ENCODE data around the gene ZNF646.

ZNF646 gene

DNA sequence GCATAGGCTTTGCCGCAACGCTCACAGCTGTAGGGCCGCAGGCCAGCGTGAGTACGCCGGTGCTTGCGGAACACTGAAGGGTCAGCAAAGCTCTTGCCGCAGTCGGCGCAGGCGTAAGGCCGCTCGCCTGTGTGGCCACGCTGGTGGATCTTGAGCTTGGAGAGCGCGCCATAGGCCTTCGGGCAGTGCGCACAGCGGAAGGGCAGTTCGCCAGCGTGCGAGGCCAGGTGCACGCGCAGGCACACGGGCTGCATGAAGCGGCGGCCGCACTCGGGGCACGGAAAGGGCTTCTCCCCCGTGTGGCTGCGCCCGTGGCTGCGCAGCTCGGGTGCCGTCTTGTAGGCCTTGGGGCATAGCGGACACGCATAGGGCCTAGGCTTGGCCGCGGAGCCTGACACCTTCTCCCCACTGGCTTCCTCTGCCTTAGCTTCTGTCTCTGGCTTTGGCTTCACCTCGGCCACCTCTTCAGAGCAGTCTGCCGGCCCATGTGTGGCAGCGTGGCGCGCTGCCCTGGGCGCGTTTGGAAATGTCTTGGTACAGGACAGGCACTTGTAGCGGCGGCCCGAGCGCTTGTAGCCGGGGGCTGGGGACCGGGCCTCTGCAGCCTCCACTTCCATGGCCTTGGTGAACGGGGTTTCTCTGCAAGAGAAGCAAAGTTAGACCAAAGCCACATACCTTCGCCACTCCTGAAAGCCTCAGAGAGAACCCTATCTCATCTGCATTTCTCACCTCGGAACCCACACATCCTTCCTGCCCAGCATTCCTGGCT is 10.2 kb upstream of the ZNF646 start:
- no peak for FAIRE-seq

DNA sequence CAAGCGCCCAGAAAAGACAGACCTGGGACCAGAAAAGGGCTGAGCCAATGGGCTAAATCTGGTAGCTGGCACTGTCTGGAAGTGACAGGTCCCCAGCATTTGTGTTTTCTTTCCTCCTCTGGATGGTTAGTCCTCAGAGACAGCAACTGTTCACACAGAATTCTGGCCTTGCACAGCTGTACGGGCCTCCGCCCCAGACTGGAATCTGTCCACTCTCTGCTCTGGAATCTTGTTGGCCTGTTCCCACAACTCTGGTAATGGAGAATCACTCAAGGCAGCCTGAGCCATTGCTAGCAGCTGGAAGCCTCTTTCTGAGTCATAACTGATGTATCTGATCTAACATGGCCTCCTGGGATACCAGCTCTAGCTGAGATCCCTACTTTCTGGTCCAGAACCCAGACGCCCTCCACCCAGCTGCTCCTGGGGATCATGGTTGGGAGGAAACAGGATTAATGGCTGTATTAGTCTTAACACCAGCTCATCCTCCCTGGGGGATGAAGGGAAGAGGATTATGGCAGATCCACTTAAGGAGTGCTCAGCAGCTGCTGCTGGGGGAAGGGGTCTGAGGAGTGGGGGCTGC is 9.2 kb upstream of the ZNF646 start:
- no peak for FAIRE-seq

DNA sequence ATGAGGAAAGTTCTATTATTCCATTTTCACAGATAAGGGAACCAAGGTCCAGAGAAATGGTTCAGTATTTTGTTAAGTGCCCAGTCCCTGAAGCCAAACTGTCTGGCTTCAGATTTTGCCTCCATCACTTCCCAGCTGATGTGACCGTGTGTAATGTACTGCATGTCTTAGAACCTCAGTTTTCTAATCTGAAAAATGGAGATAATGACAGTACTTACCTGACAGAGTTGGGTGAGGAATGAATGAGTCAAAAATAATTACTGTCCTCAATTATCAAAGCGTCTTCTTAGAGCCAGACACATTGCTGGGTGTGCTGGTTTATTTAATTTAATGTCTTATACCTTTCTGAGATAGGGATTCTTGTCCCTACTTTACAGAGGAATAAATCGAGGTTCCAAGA is 6.9 kb upstream of the ZNF646 start:
- FAIRE-seq, result no peak

DNA sequence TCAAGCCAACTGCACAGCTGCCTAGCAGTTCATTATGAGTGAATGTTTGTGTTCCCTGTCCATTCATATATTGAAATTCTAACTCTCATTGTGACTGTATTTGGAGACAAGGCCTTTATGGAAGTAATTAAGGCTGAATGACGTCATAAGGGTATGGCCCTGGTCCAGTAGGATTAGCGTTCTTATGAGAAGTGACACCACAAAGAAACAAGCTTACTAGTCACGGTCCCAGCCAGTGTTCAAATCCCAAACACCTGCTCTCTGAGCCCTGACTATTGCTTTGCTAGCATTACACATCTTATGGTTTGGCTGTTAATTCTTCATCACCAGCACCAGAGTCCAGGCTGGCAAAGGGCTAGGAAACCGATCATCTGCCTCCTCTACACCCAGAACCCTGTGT is 2.4 kb upstream of the ZNF646 start:
- FAIRE-seq, result no peak

DNA sequence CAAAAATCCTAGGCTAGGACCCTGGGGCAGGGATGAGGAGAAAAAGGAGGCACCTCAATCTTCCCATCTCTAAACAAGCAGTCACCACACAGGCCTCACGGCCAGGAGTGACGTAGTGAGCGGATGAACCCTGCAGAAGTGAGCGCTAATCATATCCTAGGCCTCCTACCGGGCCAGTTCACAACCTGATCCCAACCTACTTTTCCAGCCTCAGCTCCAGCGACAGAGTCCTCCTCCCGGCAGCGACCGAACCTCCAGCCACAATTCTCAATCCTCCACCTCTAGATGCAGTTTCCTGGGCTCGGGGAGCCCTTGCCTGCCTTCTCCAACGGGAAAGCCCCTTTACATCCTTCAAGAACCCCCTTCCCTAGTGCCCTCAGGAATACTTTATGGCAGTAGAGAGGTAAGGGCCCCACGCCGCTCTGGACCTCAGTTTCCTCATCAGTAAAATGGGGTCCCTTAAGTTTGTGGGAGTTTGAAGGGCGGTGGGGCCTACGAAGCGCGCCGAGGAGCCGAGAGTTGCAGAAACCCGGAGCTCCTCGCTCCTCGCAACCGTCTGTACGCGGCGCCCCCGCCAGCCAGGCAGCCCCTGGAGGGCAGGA is 1.6 kb upstream of the ZNF646 start:
- FAIRE-seq, result no peak

DNA sequence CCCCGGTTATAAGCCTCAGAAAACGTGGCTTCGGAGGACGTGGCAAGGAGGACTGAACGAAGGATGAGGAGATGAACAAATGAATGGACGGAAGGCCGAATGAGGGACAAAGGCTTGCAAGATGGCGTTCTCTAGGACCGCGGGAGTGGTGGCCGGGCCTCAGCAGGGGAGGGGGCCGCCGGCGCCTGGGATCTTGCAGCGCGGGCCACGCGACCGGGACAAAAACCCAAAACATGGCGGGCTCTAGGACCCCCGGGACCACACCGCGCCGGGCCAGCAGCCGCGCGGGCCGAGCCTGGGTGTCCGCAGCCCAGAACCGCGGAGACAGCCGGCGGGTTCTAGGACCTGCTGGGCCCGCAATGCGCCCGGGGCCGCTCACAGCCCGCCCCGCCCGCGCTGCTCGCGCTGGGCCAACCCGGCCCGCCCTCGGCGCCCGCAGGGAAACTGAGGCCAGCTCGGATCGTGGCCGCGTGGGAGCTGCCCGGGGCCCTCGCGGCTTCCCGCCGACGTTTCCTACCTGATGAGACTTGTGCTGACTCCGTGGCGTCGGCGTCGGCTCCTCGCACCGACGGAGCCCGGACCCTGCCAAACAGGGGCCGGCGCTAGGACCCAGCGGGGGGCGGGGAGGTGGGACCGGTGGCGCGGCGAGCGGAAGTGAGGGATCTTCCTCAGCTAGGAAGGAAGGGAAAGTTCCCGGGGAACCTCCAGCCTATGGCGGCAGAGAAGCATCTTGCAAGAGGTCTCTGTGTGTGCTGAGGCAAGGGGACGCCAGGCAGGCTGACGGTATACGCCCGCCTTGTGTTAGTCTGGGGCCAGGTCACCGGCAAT is 866 bp upstream of the ZNF646 start:
- no peak for FAIRE-seq

DNA sequence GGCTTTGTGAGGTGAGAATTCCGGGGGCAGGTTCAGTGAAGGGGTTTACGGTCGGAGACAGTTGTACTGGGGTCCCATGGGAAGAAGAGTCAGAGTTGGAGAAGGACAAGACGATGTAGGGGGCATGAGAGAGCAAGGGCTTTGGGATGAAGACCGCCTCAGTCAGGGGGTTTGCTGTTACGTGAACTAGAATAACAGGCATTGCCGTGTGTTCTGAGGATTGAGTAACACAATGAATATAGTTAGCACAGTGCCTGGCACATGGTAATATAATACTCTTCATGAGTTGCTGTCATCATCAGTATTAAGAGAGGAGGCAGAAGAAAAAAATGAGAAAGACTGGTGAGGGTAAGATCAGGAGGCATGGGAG is 577 bp downstream of the ZNF646 start:
- no peak for FAIRE-seq

DNA sequence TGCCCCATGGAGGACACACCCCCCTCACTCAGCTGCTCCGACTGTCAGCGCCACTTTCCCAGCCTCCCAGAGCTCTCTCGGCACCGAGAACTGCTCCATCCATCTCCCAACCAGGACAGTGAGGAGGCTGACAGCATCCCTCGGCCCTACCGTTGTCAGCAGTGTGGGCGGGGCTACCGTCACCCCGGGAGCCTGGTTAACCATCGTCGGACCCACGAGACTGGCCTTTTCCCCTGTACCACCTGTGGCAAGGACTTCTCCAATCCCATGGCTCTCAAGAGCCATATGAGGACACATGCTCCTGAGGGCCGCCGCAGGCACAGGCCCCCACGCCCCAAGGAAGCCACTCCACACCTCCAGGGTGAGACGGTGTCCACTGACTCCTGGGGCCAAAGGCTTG is 2.1 kb downstream of the ZNF646 start:
- no peak for FAIRE-seq

DNA sequence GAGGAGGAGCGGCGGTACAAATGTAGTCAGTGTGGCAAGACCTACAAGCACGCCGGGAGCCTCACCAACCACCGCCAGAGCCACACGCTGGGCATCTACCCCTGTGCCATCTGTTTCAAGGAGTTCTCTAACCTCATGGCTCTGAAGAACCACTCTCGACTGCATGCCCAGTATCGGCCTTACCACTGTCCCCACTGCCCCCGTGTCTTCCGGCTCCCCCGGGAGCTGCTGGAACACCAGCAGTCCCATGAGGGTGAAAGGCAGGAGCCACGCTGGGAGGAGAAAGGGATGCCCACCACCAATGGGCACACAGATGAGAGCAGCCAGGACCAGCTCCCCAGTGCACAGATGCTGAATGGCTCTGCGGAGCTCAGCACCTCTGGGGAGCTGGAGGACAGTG is 2.8 kb downstream of the ZNF646 start:
- no peak for FAIRE-seq

DNA sequence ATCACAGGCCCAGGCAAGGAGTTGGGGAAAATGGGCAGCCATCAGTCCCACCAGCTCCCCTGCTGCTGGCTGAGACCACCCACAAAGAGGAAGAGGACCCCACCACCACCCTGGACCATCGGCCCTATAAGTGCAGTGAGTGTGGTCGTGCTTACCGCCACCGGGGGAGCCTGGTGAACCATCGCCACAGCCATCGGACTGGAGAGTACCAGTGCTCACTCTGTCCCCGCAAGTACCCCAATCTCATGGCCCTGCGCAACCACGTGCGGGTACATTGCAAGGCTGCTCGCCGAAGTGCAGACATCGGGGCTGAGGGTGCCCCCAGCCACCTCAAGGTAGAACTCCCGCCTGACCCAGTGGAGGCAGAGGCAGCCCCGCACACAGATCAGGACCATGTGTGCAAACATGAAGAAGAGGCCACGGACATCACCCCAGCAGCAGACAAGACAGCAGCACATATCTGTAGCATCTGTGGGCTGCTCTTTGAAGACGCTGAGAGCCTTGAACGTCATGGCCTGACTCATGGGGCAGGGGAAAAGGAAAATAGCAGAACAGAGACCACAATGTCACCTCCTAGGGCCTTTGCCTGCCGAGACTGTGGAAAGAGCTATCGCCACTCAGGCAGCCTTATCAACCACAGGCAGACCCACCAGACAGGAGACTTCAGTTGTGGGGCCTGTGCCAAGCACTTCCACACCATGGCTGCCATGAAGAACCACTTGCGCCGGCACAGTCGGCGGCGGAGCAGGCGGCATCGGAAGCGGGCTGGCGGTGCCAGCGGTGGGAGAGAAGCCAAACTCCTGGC is 3.6 kb downstream of the ZNF646 start:
- no peak for FAIRE-seq

DNA sequence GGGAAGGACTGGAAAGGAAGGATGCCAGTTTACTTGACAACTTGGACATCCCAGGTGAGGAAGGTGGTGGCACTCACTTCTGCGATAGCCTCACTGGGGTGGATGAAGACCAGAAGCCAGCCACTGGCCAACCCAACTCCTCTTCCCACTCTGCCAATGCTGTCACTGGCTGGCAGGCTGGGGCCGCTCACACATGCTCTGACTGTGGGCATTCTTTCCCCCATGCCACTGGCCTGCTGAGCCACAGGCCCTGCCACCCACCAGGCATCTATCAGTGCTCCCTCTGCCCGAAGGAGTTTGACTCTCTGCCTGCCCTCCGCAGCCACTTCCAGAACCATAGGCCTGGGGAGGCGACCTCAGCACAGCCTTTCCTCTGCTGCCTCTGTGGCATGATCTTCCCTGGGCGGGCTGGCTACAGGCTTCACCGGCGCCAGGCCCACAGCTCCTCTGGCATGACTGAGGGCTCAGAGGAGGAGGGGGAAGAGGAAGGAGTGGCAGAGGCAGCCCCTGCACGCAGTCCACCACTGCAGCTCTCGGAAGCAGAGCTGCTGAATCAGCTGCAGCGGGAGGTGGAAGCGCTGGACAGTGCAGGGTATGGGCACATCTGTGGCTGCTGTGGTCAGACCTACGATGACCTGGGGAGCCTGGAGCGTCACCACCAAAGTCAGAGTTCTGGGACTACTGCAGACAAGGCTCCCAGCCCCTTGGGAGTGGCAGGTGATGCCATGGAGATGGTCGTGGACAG is 4.5 kb downstream of the ZNF646 start:
- no peak for FAIRE-seq

DNA sequence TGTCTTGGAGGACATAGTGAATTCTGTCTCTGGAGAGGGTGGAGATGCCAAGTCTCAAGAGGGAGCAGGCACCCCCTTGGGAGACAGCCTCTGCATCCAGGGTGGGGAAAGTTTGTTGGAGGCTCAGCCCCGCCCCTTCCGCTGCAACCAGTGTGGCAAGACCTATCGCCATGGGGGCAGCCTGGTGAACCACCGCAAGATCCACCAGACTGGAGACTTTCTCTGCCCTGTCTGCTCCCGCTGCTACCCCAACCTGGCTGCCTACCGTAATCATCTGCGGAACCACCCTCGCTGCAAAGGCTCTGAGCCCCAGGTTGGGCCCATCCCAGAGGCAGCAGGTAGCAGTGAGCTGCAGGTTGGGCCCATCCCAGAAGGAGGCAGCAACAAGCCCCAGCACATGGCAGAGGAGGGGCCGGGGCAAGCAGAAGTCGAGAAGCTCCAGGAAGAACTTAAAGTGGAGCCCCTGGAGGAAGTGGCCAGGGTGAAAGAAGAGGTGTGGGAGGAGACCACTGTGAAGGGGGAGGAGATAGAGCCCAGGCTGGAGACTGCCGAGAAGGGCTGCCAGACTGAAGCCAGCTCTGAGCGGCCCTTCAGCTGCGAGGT is 5.2 kb downstream of the ZNF646 start:
- FAIRE-seq, result no peak

DNA sequence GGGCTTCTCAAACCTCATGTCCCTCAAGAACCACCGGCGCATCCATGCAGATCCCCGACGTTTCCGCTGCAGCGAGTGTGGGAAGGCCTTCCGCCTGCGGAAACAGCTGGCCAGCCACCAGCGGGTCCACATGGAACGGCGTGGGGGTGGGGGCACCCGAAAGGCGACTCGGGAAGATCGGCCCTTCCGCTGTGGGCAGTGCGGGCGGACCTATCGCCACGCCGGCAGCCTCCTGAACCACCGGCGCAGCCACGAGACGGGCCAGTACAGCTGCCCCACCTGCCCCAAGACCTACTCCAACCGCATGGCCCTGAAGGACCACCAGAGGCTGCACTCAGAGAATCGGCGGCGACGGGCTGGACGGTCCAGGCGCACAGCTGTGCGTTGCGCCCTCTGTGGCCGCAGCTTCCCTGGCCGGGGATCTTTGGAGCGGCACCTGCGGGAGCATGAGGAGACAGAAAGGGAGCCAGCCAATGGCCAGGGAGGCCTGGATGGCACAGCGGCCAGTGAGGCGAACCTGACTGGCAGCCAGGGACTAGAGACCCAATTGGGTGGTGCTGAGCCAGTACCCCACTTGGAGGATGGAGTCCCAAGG is 5.9 kb downstream of the ZNF646 start:
- no peak for FAIRE-seq

DNA sequence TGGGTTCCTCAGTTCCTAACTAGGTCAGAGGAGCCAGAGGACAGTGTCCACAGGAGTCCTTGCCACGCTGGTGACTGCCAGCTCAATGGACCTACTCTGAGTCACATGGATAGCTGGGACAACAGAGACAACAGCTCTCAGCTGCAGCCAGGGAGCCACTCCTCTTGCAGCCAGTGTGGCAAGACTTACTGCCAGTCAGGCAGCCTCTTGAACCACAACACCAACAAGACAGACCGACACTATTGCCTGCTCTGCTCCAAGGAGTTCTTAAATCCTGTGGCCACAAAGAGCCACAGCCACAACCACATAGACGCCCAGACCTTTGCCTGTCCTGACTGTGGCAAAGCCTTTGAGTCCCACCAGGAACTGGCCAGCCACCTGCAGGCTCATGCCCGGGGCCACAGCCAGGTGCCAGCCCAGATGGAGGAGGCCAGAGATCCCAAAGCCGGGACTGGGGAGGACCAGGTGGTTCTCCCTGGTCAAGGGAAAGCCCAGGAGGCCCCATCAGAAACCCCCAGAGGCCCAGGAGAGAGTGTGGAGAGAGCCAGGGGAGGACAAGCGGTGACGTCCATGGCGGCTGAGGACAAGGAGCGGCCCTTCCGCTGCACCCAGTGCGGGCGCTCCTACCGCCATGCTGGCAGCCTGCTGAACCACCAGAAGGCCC is 6.7 kb downstream of the ZNF646 start:
- no peak for FAIRE-seq

DNA sequence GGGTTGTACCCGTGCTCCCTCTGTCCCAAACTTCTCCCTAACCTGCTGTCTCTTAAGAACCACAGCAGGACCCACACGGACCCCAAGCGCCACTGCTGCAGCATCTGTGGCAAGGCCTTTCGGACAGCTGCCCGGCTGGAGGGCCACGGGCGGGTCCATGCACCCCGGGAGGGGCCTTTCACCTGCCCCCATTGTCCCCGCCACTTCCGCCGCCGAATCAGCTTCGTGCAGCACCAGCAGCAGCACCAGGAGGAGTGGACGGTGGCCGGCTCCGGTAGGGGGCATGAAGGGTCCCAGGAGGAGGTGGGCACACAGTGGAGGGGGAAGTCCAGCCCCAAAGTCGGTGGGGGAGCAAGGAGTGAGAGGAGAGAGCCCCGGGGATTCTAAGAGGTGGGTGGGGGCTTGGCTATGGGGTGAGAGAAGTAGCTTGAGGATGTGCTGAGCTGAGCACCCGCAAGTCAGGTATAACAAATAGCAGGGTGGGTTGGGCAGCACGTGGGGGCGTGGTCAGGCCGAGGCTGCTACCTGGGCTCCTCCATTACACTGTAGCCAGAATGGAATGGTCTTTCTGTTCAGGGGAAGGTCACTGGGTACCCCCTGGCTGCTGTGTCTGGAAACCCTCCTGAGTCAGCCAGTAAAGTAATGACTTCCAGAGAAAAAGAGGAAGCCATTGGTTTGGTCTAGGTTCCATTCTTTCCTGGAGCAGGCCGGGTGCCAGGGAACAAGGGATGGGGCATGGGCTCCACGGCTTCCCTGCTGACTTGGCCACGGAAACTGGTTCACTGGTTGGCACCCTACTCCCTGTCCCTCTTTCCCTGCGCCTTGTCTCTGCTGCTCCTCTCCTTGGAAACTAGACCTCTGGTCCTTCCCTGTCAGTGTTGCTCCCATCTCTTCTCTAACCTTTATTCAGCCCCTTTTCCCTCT is 7.5 kb downstream of the ZNF646 start:
- FAIRE-seq, result no peak

DNA sequence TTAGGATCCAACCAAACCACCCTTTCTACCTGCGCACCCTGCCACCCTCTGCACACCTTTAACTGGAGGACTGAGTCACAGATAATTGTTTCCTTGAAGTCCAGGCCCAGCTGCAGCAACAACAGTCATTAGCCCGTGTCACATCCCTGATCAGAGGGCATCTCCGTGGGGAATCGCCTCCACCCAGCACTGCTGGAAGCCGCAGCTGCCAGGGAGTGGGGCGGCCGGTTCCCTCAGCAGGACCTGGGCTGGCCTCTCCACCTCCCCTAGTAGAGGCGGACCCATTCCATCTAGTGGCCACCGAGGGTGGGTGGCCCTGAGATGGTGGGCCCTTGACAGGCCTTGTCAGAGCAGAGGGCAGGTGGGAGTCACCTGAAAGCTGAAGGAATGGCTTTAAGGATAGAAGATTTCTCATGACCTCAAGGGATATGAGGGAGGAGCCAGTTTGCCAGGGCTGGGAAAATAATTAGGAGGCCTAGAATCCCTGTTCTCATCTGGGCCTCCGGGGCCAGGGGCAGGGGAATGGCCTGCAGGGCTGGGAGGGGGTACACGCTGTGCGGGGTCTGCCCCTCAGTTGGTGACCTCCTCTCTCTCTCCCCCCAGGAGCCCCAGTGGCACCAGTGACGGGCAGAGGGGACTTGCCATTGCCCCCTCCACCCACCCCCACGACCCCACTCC is 8.3 kb downstream of the ZNF646 start:
- no peak for FAIRE-seq

DNA sequence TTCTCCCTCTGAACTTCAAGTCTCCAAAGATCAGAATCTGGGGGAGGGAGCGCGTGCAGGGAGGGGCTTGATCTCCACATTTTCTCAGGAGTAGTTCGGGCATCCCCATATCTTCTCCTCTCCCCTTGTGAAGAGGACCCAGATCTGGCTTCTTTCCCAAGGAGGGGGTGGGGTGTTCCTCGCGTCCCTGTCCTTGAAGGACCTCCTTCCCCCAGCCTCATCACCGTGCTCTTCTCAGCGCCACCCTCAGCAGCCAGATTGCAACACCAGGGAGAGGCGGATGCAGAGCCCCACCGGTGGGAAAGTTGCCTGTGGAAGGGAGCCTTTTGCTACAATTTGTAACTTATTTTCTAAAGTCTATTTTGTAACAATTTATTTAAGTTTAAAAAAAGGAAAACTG is 8.9 kb downstream of the ZNF646 start:
- no peak for FAIRE-seq

DNA sequence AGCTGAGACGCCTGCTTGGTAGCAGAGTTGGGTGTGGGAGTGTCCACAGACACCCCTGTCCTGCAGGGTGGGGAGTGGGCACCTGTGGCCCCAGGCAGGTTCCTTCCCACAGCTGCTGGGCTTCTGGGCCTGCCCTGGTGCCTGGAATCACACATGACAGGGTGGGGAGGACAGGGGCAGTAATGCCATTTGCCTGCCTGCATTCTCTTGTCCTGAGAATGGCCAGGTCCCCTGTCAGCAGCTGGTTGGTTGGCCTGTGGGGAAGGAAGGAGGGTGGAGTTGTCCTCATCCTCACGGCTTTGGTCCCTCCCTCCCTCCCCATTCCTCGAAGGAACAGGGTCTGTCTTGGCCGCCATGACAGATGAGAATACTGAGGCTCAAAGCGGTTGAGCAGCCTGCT is 9.3 kb downstream of the ZNF646 start:
- no peak for FAIRE-seq

DNA sequence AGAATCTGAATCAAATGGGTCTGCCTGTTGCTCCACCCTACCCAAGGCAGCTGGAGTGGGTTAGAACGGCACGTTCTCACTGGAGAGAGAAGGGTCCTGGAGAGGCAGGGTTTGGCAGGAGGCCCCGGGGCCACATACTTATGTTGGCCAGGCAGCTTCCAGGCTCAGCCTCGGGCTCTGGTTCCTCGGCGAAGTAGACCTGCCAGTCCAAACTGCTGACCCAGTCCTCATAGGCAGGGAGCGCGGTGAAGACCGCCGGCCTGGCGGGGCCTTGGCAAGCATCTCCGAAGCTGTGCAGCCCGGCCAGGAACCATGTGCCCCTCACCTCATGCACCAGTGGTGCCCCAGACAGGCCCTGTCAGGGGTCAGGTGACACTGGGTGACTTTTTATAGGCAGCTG is 9.8 kb downstream of the ZNF646 start:
- FAIRE-seq, result no peak
